WTC11 (cell line): ENCODE results near the gene TNFAIP8L3. TPM values are rescaled to one million over a fixed set of nuclear protein-coding genes. Genes with fewer than 3 reads are reported as not detected.

Experiments
- ATAC-seq: fragments of 200-7000 bp; cut with Tn5 transposase; 2 replicates; pipeline ENCODE4 v1.10.0; 2021; ENCODE audit warnings: mild to moderate bottlenecking, moderate library complexity
- CTCF ChIA-PET: fragments of 300-600 bp; sonication (Branson Sonifier 250); formaldehyde crosslinking; loops from one replicate; lab custom pipeline; 2021; ENCODE audit warnings: antibody characterized with exemption; lab: Charles Lee
- POLR2A ChIA-PET: fragments of 350-600 bp; sonication (Branson Sonifier 250); formaldehyde crosslinking; loops from one replicate; lab custom pipeline; 2021; ENCODE audit warnings: antibody characterized with exemption; lab: Charles Lee
- DNase-seq: peaks from one replicate; pipeline ENCODE4 v3.0.0; 2021; ENCODE audit warnings: low spot score
- H3K27ac Mint-ChIP-seq: 2 replicates; pipeline ENCODE4 v1.8.0; 2021; ENCODE audit warnings: mixed read lengths
- H3K27me3 Mint-ChIP-seq: 2 replicates; pipeline ENCODE4 v1.8.0; 2021; ENCODE audit warnings: low read depth, mild to moderate bottlenecking, moderate library complexity, mixed read lengths
- H3K36me3 Mint-ChIP-seq: 2 replicates; pipeline ENCODE4 v1.8.0; 2021; ENCODE audit warnings: mixed read lengths
- H3K4me1 Mint-ChIP-seq: 2 replicates; pipeline ENCODE4 v1.8.0; 2022; ENCODE audit warnings: mixed read lengths
- H3K4me3 Mint-ChIP-seq: 2 replicates; pipeline ENCODE4 v1.8.0; 2021; ENCODE audit warnings: mild to moderate bottlenecking, moderate library complexity, mixed read lengths
- H3K9me3 Mint-ChIP-seq: 2 replicates; pipeline ENCODE4 v1.8.0; 2021; ENCODE audit warnings: mixed read lengths
- FOXP4 ChIP-seq: sonication (generic); formaldehyde crosslinking; IDR thresholded peaks from 2 replicates; pipeline ENCODE4 v1.8.0; 2022; ENCODE audit warnings: mild to moderate bottlenecking, missing genetic modification reagents
- GTF2I ChIP-seq: fragments of 250-450 bp; sonication (Bioruptor Pico); conservative IDR thresholded peaks from 2 replicates; pipeline ENCODE4 v1.4.0; 2021; ENCODE audit warnings: mild to moderate bottlenecking
- HMGA2 ChIP-seq: fragments of 250-450 bp; sonication (Bioruptor Pico); IDR thresholded peaks from 2 replicates; pipeline ENCODE4 v1.4.0; 2021; ENCODE audit warnings: mild to moderate bottlenecking, moderate library complexity
- HMGXB4 ChIP-seq: sonication (generic); formaldehyde crosslinking; IDR thresholded peaks from 2 replicates; pipeline ENCODE4 v1.8.1; 2023; ENCODE audit warnings: mild to moderate bottlenecking, moderate library complexity, missing genetic modification reagents
- MXD4 ChIP-seq: fragments of 250-450 bp; sonication (Bioruptor Pico); IDR thresholded peaks from 2 replicates; pipeline ENCODE4 v1.8.0; 2021; ENCODE audit warnings: mild to moderate bottlenecking, moderate library complexity, borderline replicate concordance
- NFATC4 ChIP-seq: fragments of 250-450 bp; sonication (Bioruptor Pico); IDR thresholded peaks from 2 replicates; pipeline ENCODE4 v1.9.0; 2021; ENCODE audit warnings: mild to moderate bottlenecking
- NR1H2 ChIP-seq: sonication (generic); formaldehyde crosslinking; IDR thresholded peaks from 2 replicates; pipeline ENCODE4 v1.9.0; 2021; ENCODE audit warnings: mild to moderate bottlenecking, moderate library complexity, missing genetic modification reagents
- SMAD3 ChIP-seq: sonication (generic); formaldehyde crosslinking; IDR thresholded peaks from 2 replicates; pipeline ENCODE4 v1.8.0; 2022; ENCODE audit warnings: missing genetic modification reagents, mild to moderate bottlenecking, borderline replicate concordance
- TEAD1 ChIP-seq: sonication (generic); formaldehyde crosslinking; IDR thresholded peaks from 2 replicates; pipeline ENCODE4 v1.8.0; 2022; ENCODE audit warnings: mild to moderate bottlenecking, missing genetic modification reagents
- total RNA-seq: library from RNA; stranded (reverse); gene quantifications from 3 replicates; pipeline ENCODE4 v1.2.3, GENCODE V29; 2021
- TF ChIP-seq, protein P1 (sequence below): sonication (generic); formaldehyde crosslinking; IDR thresholded peaks from 2 replicates; pipeline ENCODE4 v1.8.0; 2022; ENCODE audit warnings: missing genetic modification reagents
- TF ChIP-seq, protein P2 (sequence below): sonication (generic); formaldehyde crosslinking; IDR thresholded peaks from 2 replicates; pipeline ENCODE4 v1.8.1; 2022; ENCODE audit warnings: low read depth, missing genetic modification reagents, borderline replicate concordance
- TF ChIP-seq, protein P3 (sequence below): sonication (generic); formaldehyde crosslinking; IDR thresholded peaks from 2 replicates; pipeline ENCODE4 v1.8.1; 2023; ENCODE audit warnings: mild to moderate bottlenecking, missing genetic modification reagents, borderline replicate concordance
- TF ChIP-seq, protein P4 (sequence below): sonication (generic); formaldehyde crosslinking; IDR thresholded peaks from 2 replicates; pipeline ENCODE4 v1.8.0; 2023; ENCODE audit warnings: missing genetic modification reagents, mild to moderate bottlenecking, borderline replicate concordance
- TF ChIP-seq, protein P5 (sequence below): sonication (generic); formaldehyde crosslinking; IDR thresholded peaks from 2 replicates; pipeline ENCODE4 v1.8.0; 2023; ENCODE audit warnings: mild to moderate bottlenecking, missing genetic modification reagents

The TNFAIP8L3 gene
- total RNA-seq, 1 experiment from 2014 or later: 0.39 TPM

DNA sequence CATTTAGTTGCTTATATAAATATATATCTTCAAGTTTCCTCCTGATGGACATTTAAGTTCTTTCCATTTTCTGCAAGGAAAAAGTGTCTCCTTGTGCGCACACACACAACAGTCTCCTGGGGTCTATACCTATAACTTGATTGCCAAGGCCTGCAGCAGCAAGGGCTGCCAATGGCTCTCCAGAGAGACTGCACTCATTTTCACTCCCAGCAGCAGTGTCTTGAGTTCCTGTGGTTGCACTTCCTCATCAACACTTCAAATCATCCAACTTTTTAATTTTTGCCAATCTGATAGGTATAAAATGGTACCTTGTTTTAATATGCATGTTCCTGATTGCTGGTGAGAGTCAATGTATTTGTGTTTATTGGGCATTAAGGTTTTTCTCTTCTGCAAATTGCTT lies 23.1 kb downstream of the TNFAIP8L3 start:
- no peaks in the 10 kb centered on the region for H3K9me3 Mint-ChIP-seq

More for the DNA sequence above, 23.1 kb downstream of the TNFAIP8L3 start:
- Mint-ChIP-seq H3K4me3 (no peak overlapping the region), H3K4me1 (peaks cover 5% of the 10 kb centered on the region; the same call in 1 of the 2 replicates), H3K27ac (no peak overlapping the region), H3K27me3 (no peaks in the 10 kb centered on the region), H3K36me3 (no peaks in the 10 kb centered on the region)
- no peak for ATAC-seq
- DNase-seq: no peak
- POLR2A ChIA-PET: no interaction called here
- TF ChIP-seq NR1H2 (CRISPR knock-in tag) (no peak), NFATC4 (CRISPR knock-in tag) (no peak), MXD4 (CRISPR knock-in tag) (no peak), TEAD1 (CRISPR knock-in tag) (no peak), HMGA2 (CRISPR knock-in tag) (no peak), GTF2I (no peak), HMGXB4 (CRISPR knock-in tag) (no peak), FOXP4 (CRISPR knock-in tag) (no peak), SMAD3 (CRISPR knock-in tag) (no peak)
- TF ChIP-seq, protein P1, sequence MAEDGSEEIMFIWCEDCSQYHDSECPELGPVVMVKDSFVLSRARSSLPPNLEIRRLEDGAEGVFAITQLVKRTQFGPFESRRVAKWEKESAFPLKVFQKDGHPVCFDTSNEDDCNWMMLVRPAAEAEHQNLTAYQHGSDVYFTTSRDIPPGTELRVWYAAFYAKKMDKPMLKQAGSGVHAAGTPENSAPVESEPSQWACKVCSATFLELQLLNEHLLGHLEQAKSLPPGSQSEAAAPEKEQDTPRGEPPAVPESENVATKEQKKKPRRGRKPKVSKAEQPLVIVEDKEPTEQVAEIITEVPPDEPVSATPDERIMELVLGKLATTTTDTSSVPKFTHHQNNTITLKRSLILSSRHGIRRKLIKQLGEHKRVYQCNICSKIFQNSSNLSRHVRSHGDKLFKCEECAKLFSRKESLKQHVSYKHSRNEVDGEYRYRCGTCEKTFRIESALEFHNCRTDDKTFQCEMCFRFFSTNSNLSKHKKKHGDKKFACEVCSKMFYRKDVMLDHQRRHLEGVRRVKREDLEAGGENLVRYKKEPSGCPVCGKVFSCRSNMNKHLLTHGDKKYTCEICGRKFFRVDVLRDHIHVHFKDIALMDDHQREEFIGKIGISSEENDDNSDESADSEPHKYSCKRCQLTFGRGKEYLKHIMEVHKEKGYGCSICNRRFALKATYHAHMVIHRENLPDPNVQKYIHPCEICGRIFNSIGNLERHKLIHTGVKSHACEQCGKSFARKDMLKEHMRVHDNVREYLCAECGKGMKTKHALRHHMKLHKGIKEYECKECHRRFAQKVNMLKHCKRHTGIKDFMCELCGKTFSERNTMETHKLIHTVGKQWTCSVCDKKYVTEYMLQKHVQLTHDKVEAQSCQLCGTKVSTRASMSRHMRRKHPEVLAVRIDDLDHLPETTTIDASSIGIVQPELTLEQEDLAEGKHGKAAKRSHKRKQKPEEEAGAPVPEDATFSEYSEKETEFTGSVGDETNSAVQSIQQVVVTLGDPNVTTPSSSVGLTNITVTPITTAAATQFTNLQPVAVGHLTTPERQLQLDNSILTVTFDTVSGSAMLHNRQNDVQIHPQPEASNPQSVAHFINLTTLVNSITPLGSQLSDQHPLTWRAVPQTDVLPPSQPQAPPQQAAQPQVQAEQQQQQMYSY (CRISPR knock-in tag): no peak
- TF ChIP-seq, protein P2, sequence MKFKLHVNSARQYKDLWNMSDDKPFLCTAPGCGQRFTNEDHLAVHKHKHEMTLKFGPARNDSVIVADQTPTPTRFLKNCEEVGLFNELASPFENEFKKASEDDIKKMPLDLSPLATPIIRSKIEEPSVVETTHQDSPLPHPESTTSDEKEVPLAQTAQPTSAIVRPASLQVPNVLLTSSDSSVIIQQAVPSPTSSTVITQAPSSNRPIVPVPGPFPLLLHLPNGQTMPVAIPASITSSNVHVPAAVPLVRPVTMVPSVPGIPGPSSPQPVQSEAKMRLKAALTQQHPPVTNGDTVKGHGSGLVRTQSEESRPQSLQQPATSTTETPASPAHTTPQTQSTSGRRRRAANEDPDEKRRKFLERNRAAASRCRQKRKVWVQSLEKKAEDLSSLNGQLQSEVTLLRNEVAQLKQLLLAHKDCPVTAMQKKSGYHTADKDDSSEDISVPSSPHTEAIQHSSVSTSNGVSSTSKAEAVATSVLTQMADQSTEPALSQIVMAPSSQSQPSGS: no peak
- TF ChIP-seq, protein P3, sequence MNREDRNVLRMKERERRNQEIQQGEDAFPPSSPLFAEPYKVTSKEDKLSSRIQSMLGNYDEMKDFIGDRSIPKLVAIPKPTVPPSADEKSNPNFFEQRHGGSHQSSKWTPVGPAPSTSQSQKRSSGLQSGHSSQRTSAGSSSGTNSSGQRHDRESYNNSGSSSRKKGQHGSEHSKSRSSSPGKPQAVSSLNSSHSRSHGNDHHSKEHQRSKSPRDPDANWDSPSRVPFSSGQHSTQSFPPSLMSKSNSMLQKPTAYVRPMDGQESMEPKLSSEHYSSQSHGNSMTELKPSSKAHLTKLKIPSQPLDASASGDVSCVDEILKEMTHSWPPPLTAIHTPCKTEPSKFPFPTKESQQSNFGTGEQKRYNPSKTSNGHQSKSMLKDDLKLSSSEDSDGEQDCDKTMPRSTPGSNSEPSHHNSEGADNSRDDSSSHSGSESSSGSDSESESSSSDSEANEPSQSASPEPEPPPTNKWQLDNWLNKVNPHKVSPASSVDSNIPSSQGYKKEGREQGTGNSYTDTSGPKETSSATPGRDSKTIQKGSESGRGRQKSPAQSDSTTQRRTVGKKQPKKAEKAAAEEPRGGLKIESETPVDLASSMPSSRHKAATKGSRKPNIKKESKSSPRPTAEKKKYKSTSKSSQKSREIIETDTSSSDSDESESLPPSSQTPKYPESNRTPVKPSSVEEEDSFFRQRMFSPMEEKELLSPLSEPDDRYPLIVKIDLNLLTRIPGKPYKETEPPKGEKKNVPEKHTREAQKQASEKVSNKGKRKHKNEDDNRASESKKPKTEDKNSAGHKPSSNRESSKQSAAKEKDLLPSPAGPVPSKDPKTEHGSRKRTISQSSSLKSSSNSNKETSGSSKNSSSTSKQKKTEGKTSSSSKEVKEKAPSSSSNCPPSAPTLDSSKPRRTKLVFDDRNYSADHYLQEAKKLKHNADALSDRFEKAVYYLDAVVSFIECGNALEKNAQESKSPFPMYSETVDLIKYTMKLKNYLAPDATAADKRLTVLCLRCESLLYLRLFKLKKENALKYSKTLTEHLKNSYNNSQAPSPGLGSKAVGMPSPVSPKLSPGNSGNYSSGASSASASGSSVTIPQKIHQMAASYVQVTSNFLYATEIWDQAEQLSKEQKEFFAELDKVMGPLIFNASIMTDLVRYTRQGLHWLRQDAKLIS: no peak
- TF ChIP-seq, protein P4, sequence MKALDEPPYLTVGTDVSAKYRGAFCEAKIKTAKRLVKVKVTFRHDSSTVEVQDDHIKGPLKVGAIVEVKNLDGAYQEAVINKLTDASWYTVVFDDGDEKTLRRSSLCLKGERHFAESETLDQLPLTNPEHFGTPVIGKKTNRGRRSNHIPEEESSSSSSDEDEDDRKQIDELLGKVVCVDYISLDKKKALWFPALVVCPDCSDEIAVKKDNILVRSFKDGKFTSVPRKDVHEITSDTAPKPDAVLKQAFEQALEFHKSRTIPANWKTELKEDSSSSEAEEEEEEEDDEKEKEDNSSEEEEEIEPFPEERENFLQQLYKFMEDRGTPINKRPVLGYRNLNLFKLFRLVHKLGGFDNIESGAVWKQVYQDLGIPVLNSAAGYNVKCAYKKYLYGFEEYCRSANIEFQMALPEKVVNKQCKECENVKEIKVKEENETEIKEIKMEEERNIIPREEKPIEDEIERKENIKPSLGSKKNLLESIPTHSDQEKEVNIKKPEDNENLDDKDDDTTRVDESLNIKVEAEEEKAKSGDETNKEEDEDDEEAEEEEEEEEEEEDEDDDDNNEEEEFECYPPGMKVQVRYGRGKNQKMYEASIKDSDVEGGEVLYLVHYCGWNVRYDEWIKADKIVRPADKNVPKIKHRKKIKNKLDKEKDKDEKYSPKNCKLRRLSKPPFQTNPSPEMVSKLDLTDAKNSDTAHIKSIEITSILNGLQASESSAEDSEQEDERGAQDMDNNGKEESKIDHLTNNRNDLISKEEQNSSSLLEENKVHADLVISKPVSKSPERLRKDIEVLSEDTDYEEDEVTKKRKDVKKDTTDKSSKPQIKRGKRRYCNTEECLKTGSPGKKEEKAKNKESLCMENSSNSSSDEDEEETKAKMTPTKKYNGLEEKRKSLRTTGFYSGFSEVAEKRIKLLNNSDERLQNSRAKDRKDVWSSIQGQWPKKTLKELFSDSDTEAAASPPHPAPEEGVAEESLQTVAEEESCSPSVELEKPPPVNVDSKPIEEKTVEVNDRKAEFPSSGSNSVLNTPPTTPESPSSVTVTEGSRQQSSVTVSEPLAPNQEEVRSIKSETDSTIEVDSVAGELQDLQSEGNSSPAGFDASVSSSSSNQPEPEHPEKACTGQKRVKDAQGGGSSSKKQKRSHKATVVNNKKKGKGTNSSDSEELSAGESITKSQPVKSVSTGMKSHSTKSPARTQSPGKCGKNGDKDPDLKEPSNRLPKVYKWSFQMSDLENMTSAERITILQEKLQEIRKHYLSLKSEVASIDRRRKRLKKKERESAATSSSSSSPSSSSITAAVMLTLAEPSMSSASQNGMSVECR (CRISPR knock-in tag): no peak
- TF ChIP-seq, protein P5, sequence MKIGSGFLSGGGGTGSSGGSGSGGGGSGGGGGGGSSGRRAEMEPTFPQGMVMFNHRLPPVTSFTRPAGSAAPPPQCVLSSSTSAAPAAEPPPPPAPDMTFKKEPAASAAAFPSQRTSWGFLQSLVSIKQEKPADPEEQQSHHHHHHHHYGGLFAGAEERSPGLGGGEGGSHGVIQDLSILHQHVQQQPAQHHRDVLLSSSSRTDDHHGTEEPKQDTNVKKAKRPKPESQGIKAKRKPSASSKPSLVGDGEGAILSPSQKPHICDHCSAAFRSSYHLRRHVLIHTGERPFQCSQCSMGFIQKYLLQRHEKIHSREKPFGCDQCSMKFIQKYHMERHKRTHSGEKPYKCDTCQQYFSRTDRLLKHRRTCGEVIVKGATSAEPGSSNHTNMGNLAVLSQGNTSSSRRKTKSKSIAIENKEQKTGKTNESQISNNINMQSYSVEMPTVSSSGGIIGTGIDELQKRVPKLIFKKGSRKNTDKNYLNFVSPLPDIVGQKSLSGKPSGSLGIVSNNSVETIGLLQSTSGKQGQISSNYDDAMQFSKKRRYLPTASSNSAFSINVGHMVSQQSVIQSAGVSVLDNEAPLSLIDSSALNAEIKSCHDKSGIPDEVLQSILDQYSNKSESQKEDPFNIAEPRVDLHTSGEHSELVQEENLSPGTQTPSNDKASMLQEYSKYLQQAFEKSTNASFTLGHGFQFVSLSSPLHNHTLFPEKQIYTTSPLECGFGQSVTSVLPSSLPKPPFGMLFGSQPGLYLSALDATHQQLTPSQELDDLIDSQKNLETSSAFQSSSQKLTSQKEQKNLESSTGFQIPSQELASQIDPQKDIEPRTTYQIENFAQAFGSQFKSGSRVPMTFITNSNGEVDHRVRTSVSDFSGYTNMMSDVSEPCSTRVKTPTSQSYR (CRISPR knock-in tag): no peak
- CTCF ChIA-PET: no interaction called here
